Activated CD8-positive, alpha-beta memory T cell treated with anti-CD3 and anti-CD28 coated beads, Interleukin-2, amount 50 U/mL, for 24 hours (primary cell): ENCODE data around the gene MRTFA.
"Not testable (repeated sequence)": the region's sequence is repeated elsewhere in the genome, so short reads cannot be mapped to it uniquely, and the experiment has no call there.

Source experiments
- DNase-seq: peaks from one replicate; pipeline ENCODE4 v3.0.0-alpha.2; 2020; ENCODE audit errors: extremely low read depth

The MRTFA gene

GRCh38 chr22:40394607-40395006, 241.9 kb downstream of the MRTFA start:
- no peak for DNase-seq

- DNase-seq = no peak
Observed at GRCh38 chr22:40392618-40393017, 243.9 kb downstream of the MRTFA start.

DNA sequence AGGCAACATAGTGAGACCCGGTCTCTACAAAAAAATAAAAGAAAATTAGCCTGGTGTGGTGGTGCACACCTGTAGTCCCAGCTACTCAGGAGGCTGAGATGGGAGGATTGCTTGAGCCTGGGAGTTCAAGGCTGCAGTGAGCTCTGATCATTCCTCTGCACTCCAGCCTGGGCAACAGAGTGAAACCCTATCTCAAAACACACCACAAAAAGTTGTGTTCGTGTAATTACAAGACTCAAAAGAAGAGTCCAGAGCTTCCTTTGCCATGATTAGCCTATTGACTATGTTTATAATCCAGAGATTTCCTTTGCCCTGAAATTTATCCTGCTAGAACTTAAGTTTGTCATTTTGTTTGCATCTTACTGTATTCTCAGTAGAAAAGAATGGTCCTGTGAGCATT, 245.1 kb downstream of the MRTFA start:
- no peak for DNase-seq

DNA sequence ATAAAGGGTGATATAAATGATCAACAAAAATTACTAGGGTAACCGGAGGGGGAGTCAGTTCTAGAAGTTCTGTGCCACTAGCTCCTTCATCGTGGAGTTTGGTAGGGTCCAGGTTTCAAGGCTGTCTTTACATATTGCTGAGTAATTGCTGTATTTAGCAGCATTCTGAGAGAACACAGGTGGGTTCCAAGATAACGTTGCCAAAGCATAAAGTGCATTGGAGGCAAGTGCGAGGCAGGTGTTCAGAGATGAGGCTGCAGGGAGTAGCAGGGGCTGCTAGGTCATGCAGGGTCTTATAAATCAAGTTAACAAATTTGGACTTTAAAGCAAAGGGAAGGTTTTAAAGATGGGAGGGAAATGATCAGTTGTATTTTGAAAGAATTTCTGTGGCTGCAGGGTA, 248.3 kb downstream of the MRTFA start:
- no peak for DNase-seq

- no peak for DNase-seq
Observed at GRCh38 chr22:40387746-40388145, 248.8 kb downstream of the MRTFA start.

DNA sequence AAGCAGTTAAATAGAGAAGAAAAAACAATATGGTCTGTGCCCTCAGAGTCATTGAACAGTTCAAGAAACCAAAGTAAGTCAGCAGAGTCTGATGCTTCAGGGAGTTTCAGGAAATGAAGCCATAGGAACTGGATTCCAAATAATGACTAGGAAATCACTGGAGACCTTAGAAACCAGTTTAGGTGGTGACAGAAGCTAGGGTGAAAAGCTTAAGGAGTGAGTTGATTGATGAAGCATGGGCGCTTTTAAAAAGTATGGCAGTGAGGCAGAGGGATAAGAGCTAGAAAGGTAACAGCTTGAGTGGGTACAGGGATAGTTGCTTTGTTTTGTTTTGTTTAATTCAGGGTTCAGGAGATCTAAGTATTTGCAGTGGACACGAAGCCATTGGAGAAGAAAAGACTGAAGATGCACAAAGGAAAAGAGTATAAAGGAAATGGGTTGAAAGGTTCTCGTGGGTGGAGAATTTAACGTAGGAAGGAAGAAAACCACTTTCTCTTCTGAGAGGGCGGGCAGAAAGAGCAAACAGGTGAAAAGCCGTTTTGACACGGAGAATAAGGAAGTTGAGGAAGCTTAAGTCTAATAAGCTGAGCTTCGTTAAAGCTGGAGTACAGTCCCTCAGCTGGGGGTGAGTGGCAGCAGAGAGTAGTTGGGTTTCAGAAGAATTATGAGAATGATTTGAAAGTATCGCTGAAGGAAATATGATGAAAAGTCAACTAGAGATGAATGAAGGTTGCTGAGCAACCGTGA, 251.3 kb downstream of the MRTFA start:
- DNase-seq = no peak

GRCh38 chr22:40383905-40384304, 252.6 kb downstream of the MRTFA start:
- no peak for DNase-seq

DNA sequence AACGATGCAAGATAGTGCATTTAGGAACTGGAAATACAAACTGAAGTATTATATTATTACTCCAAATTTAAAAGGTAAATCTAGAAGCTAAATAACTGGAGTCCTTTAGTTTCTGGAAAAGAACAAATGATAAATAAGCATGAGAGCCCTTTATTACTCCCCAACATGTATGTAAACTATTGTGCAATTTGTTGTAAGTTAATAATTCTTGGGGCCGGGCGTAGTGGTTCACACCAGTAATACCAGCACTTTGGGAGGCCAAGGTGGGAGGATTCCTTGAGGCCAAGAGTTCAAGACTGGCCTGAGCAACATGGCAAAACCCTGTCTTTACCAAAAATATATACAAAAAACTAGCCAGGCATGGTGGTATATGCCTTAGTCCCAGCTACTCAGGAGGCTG, 255.1 kb downstream of the MRTFA start:
- no peak for DNase-seq

DNA sequence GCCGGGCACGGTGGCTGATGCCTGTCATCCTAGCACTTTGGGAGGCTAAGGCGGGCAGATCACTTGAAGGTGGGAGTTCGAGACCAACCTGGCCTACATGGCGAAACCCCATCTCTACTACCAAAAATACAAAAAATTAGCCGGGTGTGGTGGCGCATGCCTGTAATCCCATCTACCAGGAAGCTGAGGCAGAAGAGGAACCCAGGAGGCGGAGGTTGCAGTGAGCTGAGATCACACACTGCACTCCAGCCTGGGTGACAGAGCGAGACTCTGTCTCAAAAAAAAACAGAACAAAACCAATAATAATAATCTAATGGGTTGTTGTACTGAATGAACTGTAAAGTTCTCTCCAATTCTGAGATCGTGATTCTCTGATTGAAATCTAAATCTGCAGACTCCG, 258.1 kb downstream of the MRTFA start:
- not testable (repeated sequence) for DNase-seq

DNA sequence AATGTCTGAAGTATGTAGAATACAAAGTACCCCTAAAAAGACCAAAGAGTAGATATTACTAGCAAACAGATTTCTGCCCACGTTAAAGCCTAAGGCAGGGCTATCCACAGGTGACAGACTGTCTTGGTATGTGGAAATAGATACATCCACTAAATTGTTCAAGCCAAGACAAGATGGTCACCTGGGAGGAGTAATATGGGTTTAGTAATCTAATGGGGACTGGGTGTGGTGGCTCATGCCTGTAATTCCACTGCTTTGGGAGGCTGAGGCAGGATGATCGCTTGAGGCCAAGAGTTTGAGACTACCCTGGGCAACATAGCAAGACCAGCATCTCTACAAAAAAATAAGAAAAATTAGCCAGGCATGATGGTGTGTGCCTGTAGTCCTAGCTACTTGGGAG, 258.6 kb downstream of the MRTFA start:
- DNase-seq = no peak

DNA sequence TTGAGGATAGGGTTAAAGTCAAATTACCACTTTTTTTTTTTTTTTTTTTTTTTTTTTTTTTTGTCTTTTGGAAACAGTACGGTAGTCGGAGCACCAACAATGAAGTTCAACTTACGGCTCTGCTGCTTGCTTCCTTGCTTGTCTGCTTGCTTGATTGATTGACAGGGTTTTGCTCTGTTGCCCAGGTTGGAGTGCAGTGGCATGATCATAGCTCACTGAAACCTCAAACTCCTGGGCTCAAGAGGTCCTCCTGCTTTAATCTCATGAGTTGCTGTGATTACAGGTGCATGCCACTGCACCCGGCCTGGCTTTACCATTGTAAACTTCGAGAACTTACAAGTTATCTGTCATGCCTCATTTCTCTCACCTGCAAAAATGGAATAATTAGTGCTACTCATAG, 260.4 kb downstream of the MRTFA start:
- no peak for DNase-seq

- DNase-seq = no peak
Observed at GRCh38 chr22:40374567-40374966, 262.0 kb downstream of the MRTFA start.

- no peak for DNase-seq
Observed at GRCh38 chr22:40368836-40369235, 267.7 kb downstream of the MRTFA start.

DNA sequence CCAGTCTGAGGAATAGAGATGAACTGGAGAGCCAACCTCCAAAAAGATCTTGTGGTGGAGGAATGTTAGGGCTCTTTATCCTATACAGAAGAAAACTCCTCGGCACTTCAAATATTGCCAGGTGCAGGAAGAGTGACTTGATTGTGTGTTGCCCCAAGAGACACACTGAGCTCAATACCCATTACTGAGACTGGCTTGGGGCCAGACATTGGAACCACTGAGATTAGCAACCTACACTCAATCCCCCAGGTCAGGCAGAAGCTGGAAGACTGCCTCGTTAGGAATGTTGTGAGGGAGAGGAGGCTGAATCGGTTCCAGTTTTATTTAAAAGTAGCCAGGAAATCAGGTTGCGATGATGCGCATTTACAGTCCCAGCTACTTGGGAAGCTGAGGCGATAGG, 268.5 kb downstream of the MRTFA start:
- no peak for DNase-seq

DNA sequence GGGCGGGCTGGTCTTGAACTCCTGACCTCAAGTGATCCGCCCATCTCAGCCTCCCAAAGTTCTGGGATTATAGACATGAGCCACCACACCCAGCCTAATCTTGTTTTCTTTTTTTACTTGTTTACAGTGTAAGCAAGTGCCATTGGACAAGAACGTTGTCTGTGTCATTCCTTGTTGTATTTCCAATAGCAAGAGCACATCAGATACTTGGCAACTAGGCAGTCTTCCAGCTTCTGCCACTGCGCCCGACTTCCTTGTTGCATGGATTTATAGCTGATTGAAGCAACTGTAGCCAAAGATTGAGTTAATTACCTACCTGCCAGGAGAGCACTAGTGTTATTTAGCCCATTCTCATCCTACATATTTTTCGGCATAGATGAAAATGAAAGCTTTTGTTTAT, 269.2 kb downstream of the MRTFA start:
- DNase-seq = no peak

GRCh38 chr22:40366068-40366467, 270.5 kb downstream of the MRTFA start:
- DNase-seq = no peak

DNA sequence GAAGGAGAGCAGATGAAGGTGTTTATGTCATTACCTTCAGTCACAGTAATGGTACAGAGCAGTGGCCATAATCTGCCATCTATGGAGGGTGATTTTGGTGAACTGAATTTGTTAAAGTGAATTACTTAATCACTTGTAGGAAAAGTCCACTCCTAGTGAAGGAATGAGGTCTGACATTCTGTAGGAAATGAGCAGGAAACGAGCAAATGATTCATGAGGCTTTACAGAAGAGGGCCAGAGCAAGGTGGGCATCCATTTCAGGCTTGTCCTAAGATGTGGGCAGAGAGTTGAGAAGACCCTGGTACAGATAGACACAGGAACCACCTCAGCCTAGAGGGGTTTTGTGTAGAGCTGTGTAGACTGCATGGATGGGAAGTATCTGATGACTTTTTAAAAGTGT, 272.1 kb downstream of the MRTFA start:
- DNase-seq = no peak

- no peak for DNase-seq
Observed at GRCh38 chr22:40363059-40363458, 273.5 kb downstream of the MRTFA start.

GRCh38 chr22:40361100-40361499, 275.4 kb downstream of the MRTFA start:
- no peak for DNase-seq
